Measurements from ENCODE around the gene PTPRA.

The PTPRA gene

DNA sequence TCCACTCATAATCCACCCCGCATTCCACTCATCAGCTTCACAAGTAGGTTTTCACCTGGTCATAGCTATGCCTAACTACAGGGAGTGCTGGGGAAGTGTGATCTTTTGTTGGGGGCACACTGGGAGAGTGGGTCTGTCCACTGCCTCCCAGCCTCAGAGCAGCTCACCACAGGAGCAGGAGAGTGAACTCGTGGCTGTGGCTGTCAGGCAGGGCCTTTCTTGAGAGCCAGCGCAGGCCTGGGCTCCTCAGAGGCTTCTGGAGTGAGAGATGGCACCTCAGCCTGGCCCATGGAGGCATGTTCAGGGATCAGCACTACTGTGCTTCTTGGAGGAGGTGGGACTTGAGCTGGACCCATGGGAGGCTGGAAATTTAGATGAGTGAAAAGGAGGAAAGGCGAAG, 166.1 kb downstream of the PTPRA start:
- in situ Hi-C loops (cut with HindIII; ENCODE audit: low pct_unique_long_range_greater_than_20kb, low sequenced_read_pairs): no loop called here
- no peak for TF ChIP-seq JUND (IDR thresholded peaks at IDR 0.05; ENCODE audit: low read depth)
- no peak for DNase-seq (ENCODE audit: low read depth in 1 of 2, low spot score in 1 of 2)

- in situ Hi-C loops (cut with HindIII; ENCODE audit: low pct_unique_long_range_greater_than_20kb, low sequenced_read_pairs): no loop called here
- no peak for DNase-seq (ENCODE audit: low read depth in 1 of 2, low spot score in 1 of 2)
- no peak for TF ChIP-seq JUND (IDR thresholded peaks at IDR 0.05; ENCODE audit: low read depth)
These were observed 166.8 kb downstream of the PTPRA start for GRCh38 chr20:3040086-3040485.

DNA sequence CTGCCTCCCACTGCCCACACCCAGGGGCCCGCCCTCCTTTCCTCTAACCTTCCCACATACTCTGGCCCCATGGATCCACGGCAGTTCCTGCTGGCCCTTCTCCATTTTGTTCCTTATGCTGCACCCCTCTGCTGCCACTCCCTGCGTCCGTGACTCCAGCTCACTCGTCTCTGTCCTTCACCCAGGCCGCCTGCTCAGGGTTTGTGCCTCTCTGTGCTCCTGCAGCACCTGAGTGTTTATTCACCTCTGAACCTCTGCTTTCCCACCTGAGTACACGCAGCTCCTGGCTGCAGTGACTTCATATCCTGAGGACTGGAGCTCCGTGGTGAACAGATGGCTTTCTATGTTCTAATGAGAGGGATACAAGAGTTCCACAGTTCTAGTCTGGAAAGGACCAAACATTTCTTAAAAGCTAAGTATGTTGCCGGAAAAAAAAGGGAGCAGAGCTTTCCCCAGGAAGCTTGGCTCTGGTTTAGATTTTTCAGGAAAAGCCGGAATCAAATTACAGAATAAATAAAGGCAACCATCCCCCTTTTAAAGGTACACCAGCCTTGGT, 168.7 kb downstream of the PTPRA start:
- TF ChIP-seq JUND (IDR thresholded peaks at IDR 0.05; ENCODE audit: low read depth): no peak
- in situ Hi-C loops (cut with HindIII; ENCODE audit: low pct_unique_long_range_greater_than_20kb, low sequenced_read_pairs): no loop called here
- peak in 1 of 2 experiments; percentile 52 for DNase-seq (ENCODE audit: low read depth in 1 of 2, low spot score in 1 of 2)

DNA sequence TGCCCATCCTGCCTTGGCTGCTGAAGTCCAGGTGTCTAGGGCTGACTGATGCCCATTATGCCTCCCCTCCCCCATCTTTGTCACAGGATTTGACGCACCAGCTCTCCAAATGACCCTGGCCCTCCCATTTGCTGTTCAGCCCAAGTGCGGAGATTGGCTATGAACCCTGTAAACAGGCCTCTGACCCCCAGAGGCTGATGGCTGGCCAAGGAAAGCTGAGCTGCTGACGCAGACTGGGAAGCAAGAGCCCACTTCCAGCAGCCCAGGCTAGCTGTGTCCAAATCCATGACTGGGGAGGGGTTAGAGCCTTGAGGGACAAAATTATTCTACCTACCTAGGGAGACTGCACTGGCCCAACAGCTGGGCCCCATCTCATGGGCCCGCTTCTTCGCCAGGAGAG, 169.3 kb downstream of the PTPRA start:
- TF ChIP-seq JUND (IDR thresholded peaks at IDR 0.05; ENCODE audit: low read depth): no peak
- no peak for DNase-seq (ENCODE audit: low read depth in 1 of 2, low spot score in 1 of 2)

GRCh38 chr20:3043322-3043721, 170.0 kb downstream of the PTPRA start, which contains the start of gene GNRH2:
TSS of gene GNRH2 (plus strand) at chr20:3043622. CDS start at chr20:3044415, 793 bp downstream.
- no peak for TF ChIP-seq JUND (IDR thresholded peaks at IDR 0.05; ENCODE audit: low read depth)
- in situ Hi-C loops (cut with HindIII; ENCODE audit: low pct_unique_long_range_greater_than_20kb, low sequenced_read_pairs): no loop called here

More for the DNA sequence above, 169.3 kb downstream of the PTPRA start:
- in situ Hi-C loops (cut with HindIII; ENCODE audit: low pct_unique_long_range_greater_than_20kb, low sequenced_read_pairs): no loop called here

DNA sequence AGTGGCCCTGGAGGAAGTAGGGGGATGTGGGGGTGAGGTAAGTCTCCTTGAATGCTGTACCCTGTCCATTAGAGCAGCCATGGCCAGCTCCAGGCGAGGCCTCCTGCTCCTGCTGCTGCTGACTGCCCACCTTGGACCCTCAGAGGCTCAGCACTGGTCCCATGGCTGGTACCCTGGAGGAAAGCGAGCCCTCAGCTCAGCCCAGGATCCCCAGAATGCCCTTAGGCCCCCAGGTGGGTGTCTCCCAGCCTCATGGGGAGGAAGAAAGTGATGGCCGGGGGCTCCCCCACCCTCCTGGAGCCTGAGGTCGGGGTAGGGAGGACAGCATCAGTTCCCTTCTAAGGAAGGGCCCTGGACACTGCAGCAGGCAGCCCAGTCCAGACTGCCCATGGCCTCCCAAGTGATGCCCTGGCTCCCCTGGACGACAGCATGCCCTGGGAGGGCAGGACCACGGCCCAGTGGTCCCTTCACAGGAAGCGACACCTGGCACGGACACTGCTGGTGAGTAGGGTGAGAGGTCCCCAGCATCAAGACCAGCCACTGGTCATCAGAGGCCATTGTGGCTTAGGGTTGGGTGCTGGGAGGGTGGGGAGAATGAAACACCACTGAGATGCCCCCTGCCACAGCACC, 171.2 kb downstream of the PTPRA start:
- TF ChIP-seq JUND (IDR thresholded peaks at IDR 0.05; ENCODE audit: low read depth): no peak
- in situ Hi-C loops (cut with HindIII; ENCODE audit: low pct_unique_long_range_greater_than_20kb, low sequenced_read_pairs): no loop called here
- DNase-seq (ENCODE audit: low read depth in 1 of 2, low spot score in 1 of 2): no peak

More at GRCh38 chr20:3043322-3043721, 170.0 kb downstream of the PTPRA start, which contains the start of gene GNRH2:
- DNase-seq (ENCODE audit: low read depth in 1 of 2, low spot score in 1 of 2): no peak

- in situ Hi-C loops (cut with HindIII; ENCODE audit: low pct_unique_long_range_greater_than_20kb, low sequenced_read_pairs): no loop called here
- TF ChIP-seq JUND (IDR thresholded peaks at IDR 0.05; ENCODE audit: low read depth): no peak
- DNase-seq (ENCODE audit: low read depth in 1 of 2, low spot score in 1 of 2): peak; percentile 87 to 88
These were observed 171.9 kb downstream of the PTPRA start for GRCh38 chr20:3045042-3045815.

GRCh38 chr20:3045816-3046676, 172.8 kb downstream of the PTPRA start, which contains the start of gene MRPS26:
TSS of gene MRPS26 (plus strand) at chr20:3046052. CDS start at chr20:3046069, 17 bp downstream.
- in situ Hi-C loops (cut with HindIII; ENCODE audit: low pct_unique_long_range_greater_than_20kb, low sequenced_read_pairs): no loop called here
- TF ChIP-seq JUND (IDR thresholded peaks at IDR 0.05; ENCODE audit: low read depth): no peak
- peak; percentile 91 to 92 for DNase-seq (ENCODE audit: low read depth in 1 of 2, low spot score in 1 of 2)

GRCh38 chr20:3046677-3047462, 173.6 kb downstream of the PTPRA start:
- no peak for TF ChIP-seq JUND (IDR thresholded peaks at IDR 0.05; ENCODE audit: low read depth)
- in situ Hi-C loops (cut with HindIII; ENCODE audit: low pct_unique_long_range_greater_than_20kb, low sequenced_read_pairs): no loop called here
- DNase-seq (ENCODE audit: low read depth in 1 of 2, low spot score in 1 of 2): peak; percentile 83 to 85

DNA sequence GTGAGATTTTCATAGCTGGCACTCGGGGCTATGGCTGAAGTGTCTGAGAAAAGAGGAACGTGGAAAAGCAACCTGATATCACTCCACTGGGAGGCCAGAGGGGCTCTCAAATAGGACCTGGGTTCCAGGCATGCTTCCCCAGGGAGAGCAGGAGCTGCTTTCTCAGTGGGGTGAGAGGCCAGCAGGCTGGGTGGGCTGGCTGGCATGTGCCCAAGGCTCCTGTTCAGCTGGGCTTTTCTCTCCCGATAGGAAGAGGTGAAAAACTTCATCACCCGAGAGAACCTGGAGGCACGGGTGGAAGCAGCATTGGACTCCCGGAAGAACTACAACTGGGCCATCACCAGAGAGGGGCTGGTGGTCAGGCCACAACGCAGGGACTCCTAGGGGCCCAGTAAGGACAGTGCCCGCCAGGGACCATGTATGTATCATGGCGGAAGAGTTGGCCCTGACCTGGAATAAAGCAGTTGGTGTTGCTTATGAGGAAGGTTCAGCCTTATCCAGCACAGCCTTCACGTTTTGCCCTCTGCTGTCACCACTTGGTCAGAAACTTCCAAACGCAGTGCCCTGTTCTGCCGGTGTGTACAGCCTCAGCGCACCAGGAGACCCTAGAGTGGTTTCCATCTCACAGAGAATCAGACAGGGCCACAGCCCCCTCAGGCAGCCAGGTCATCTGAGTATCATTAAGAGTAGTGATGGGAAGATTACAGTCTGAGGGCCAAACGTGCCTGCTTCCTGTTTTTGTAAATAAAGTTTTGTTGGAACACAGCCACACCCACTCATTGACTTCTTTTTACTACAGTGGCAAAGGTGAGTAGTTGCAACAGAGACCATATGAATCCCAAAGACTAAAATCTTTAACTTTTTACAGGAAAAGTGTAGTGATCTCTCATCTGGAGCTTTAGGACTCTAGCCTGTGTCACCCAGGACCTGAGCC, 174.5 kb downstream of the PTPRA start:
- in situ Hi-C loops (cut with HindIII; ENCODE audit: low pct_unique_long_range_greater_than_20kb, low sequenced_read_pairs): no loop called here
- no peak for TF ChIP-seq JUND (IDR thresholded peaks at IDR 0.05; ENCODE audit: low read depth)
- no peak for DNase-seq (ENCODE audit: low read depth in 1 of 2, low spot score in 1 of 2)
